ENCODE data around the gene VEGFC. TPM values are rescaled to one million over a fixed set of nuclear protein-coding genes. Genes with fewer than 3 reads are reported as not detected.

The VEGFC gene
- polyA plus RNA-seq, 1 donor = 7.9 TPM

DNA sequence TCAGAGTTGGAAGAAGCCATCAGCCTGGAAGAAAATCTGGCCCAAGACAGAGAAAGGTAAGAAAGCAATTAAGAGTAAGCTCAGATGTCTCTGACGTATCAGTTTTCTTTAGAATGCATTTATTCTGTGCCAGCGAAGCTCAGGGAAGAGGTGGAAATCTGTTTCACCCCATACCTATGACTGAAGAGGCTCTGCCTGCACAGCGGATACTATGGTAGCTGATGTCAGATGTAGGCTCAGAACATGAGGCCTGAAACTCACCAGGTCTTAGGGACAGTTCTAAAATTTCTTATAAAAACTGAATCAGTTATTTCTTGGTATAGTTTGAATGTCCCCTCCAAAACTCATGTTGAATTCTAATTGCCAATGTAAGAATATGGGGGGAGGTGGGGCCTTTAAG lies 30.9 kb downstream of the VEGFC start:
- DNase-seq (ENCODE audit: low read depth) = no peak

DNA sequence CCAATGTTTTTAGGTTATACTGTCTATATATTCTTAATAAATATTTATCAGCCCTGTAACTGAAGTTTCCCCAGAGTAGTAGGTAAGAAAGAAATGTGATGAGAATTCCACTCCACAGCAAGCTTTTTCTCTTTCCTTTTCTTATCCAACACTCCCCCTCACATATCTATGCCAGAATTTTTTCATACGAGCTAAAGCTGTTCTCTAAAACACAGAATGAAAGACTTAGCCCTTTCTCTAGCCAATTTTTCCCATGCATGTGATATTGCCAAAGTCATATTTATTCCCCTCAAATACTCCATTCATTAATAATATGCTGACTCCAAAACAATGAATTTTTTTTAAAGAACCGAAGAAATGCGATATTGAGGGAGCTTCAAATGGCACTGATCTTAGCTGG lies 32.3 kb downstream of the VEGFC start:
- no peak for DNase-seq (ENCODE audit: low read depth)

DNA sequence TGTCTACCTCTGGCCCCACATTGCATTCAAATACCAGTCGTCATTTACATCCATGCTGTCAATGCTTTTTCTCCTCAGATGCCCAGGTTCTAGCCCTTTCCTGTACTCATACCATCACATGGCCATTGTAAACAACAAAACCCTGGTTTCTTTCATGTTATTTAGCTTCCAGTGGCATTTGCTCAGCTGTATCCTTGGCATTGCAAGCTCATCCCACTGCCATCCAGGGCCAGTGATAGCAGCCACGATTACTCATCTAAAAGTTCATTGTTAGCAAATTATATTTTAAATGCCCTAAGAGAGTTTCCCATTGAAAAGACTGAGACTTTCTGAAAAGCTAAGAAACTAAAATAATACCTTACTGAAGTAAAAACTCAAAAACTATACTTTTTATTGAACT lies 34.0 kb downstream of the VEGFC start:
- DNase-seq (ENCODE audit: low read depth) = no peak

DNA sequence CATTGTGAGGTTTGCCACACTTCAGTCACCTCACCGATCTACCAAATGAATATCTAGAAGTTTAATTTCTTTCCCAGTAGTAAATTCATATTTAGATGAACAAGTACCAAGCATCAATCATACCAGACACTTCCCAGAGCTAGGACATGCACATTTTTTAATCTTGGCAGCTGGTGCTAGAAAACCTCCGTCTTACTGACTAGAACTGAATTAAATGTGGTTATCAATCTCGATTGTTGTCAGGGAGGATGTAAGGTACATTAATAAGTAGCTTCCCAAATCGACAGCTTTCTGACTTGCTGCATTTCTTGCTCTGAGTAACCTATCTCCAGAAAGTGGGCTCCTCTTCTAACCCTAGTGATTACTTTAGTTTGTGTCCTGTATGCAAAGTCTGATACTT lies 34.4 kb downstream of the VEGFC start:
- DNase-seq (ENCODE audit: low read depth) = no peak

GRCh38 chr4:176755613-176756012 lies 37.1 kb downstream of the VEGFC start:
- DNase-seq (ENCODE audit: low read depth) = no peak

DNA sequence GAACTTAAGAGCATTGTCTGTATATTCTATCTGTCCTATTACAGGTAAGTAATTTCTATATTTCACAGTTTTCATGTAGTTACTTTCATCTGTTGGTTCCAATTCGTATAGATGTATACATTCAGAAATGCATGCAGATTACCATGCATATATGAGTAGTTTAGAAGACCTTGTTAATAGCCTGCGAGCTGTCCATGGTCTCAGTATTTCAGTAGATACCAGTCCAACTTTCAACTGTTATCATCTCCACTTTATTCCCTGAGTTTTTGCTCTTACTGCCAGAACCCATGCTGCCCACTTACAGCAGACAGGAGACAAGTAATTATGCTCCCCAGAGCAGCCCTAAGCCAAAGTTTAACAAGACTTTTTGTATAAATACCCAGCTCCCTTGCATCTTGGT lies 37.7 kb downstream of the VEGFC start:
- no peak for DNase-seq (ENCODE audit: low read depth)

- DNase-seq (ENCODE audit: low read depth) = no peak
These were observed 39.7 kb downstream of the VEGFC start for GRCh38 chr4:176753049-176753448.

DNA sequence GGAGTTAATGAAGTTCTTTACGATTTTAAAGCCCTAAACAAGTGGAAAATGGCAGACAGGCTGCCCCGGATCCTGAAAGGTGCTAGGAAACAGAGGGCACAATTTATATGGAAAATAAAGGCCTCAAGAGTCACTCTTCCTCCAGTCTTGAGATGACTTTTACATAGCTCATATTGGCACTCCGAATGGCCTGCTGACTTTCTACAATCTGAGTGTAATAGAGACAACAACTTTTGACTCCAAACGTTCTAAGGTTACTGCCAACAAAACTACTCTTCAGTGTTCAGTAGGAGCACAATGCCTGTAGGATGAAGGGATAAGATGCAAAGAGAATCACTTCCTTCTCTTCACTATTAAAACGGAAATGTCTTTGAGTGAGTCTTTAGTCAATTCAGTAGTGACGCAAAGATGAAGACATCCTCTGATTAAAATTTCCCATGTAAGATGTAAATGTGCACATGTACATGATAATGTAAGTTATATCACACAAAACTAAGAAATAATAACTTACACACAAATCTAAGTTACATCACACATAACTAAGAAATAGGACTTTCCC lies 40.5 kb downstream of the VEGFC start:
- DNase-seq (ENCODE audit: low read depth) = no peak

- no peak for DNase-seq (ENCODE audit: low read depth)
These were observed 41.7 kb downstream of the VEGFC start for GRCh38 chr4:176751061-176751460.

- no peak for DNase-seq (ENCODE audit: low read depth)
These were observed 45.9 kb downstream of the VEGFC start for GRCh38 chr4:176746846-176747245.

- no peak for DNase-seq (ENCODE audit: low read depth)
These were observed 46.8 kb downstream of the VEGFC start for GRCh38 chr4:176745902-176746301.

DNA sequence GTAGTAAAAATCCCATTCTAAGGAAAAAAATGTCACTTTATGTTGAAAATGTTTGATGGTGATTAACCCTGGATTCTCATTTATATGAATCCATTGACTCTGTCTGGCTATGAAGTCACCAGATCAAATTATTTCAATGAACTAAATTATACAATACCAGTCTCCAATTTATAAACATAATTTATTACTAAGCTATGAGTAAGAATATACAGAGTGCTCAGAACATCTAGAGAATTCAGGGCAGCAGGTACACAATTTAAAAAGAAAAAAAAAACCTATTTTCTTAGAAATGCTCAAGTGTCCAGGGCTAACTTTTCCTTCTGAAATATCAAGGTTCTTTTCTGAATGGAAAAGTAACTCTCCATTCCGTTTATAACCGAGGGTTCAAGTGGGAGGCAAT lies 48.6 kb downstream of the VEGFC start:
- DNase-seq (ENCODE audit: low read depth) = no peak

DNA sequence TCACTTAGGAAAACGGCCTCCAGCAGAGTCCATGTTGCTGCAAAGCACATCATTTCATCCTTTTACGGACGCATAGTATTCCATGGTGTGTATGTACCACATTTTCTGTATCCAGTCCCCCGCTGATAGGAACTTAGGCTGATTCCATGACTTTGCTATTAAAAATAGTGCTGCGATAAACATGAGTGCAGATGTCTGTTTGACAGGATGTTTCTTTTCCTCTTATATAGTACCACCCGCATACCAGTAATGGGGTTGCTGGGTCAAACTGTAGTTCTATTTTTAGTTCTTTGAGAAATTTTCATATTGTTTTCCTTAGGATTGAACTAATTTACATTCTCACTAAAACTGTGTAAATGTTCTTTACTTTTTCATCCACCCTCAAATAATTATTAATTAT lies 50.5 kb downstream of the VEGFC start:
- DNase-seq (ENCODE audit: low read depth) = no peak

- no peak for DNase-seq (ENCODE audit: low read depth)
These were observed 51.5 kb downstream of the VEGFC start for GRCh38 chr4:176741253-176741652.

GRCh38 chr4:176735300-176735699 lies 57.4 kb downstream of the VEGFC start:
- DNase-seq (ENCODE audit: low read depth) = no peak

DNA sequence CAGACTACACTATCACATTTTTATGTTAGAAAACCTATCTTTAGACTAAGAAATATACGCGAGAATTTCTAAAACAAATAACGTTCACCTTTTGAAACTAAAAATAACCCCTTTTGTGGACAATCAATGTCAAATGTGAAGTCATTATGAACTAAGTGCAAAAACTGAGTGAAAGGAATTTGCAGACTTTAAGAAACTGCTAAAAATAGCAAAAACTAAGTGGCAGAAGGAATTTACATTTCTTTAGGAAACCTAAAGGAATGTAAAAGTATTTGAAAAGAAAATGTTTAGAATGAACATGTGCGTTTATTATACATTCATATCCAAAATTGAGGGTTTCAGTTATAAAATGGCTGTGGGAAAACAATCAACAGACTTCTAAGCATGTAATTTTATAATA lies 58.3 kb downstream of the VEGFC start:
- DNase-seq (ENCODE audit: low read depth) = no peak

- no peak for DNase-seq (ENCODE audit: low read depth)
These were observed 63.2 kb downstream of the VEGFC start for GRCh38 chr4:176729489-176729888.

GRCh38 chr4:176726803-176727202 lies 65.9 kb downstream of the VEGFC start:
- DNase-seq (ENCODE audit: low read depth) = no peak

DNA sequence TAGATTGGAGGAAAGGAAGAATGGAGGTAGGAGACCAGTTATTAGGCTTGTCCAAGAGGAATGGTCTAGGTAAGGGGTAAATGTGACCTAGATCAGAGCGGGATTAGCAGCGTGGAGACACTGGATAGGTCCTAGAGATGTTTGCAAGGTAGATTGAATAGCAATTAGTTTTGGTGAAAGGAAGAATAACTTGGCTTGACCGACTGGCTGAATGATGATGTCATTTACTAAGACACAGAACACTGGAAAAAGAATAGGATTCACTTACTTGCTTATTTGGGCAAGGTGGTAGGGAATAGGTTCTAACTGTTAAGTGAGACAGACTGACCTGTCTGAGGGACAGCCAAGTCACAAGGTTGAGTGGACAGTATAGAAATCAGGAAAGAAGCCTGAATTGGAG lies 71.3 kb downstream of the VEGFC start:
- DNase-seq (ENCODE audit: low read depth) = no peak

DNA sequence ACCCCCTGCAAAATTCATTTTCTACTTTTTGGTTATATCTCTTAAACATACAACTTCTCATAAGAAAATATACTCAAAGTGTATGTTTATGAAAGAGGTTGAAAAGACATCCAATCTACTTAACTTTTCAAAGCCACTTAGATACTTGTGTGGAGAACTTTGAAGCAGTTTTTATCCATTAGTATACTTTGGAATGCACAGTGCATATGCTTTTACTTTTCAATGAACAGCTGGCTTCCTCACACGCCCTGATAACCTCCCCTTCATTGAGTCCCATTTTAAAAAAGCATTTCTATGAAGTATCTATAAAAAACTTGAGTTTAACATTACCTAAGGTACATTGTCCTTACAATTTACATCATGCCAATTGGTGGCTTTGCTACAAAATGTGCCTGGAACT lies 73.8 kb downstream of the VEGFC start:
- no peak for DNase-seq (ENCODE audit: low read depth)

DNA sequence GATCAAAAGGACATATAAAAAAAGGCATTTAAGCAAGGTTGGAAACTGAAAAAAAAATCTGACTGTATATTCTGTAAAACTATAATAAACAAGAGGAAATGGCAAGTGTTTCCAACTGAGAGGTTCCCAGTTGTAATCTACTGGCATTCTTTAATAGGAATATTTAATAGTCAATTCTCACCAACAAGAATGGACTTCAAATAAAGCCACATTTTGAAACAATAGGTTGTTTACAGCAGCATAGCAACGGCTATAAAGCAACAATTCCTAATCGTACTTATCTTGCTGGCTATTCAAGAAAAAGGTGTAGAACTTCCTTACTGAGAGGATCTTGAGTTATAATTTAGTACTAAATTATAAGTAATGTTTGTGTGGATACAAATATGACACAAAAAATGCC lies 75.5 kb downstream of the VEGFC start:
- DNase-seq (ENCODE audit: low read depth) = no peak

GRCh38 chr4:176709417-176709816 lies 83.3 kb downstream of the VEGFC start:
- DNase-seq (ENCODE audit: low read depth) = no peak

DNA sequence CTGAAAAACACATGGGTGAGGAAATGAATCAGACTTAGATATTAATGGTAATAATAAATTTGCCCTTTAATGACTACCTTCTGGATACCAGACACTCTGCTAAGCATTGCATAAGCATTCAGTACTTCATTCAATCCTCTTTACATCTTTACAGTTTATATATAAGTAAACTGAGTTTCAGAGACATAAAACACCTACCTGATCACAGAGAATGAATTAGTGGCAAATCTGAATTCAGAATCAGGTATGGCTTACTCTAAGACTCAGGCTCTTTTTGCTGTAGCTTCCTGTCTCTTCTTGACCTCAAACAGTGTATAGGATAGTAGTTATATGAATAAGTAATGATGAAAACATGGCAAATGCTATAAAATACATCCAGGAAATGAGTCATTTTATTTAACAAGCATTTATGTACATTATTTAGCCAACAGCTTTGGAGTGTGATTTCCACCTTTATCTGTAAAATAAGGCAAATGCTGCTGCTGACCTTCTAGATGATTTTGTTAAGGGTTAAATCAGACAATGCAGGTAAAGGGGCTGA lies 83.9 kb downstream of the VEGFC start:
- DNase-seq (ENCODE audit: low read depth) = no peak

GRCh38 chr4:176690716-176691115 lies 102.0 kb downstream of the VEGFC start:
- no peak for DNase-seq (ENCODE audit: low read depth)
